Middle frontal gyrus (tissue), 1 donor: Measurements from ENCODE around the gene SLC1A1.

Experiments
- DNase-seq: peaks from one replicate; pipeline ENCODE4 v3.0.0-alpha.2; 2015; ENCODE audit warnings: low spot score; ENCODE audit errors: extremely low spot score

SLC1A1 gene

DNA sequence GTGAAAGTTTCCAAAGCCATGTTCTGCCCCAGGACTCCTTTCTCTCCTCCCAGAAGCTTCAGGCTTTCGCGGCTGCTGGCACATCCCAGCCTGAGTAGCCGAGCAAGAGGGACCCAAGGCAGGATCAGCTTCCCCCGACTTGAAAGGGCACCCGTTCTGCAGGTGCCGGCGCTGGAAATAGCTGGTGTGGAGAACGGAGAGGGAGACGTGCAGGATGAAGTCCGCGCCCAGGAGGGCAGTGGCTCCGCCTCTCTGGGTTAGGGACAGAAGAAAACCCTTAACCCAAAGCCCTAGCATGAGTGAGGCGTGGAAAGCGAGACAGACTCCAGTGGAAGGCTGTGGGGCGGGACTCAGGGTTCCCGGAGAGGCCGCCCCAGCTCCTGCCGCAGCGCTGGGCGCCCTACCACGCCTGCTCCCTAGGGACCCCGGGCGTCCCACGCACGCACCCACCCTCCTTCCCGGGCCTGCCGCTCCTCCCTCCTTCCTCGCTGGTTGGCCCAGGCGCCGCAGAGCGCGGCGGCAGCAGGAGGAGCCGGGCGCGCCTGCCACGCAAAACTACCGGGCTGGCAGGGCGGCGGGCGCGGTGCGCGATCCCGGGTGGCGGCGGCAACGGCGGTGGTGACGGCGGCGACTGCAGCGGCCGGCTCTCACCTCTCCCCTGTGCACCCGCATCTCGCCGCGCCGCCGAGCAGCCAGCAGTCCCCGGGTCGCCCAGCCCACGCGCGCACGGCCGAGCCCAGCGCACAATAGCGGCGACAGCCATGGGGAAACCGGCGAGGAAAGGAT is at the start of gene SLC1A1:
TSS of gene SLC1A1 (plus strand) at position 550 of the 786 bp plus-strand sequence. CDS start at position 762, 212 bp downstream.
- peak; percentile 12 for DNase-seq

DNA sequence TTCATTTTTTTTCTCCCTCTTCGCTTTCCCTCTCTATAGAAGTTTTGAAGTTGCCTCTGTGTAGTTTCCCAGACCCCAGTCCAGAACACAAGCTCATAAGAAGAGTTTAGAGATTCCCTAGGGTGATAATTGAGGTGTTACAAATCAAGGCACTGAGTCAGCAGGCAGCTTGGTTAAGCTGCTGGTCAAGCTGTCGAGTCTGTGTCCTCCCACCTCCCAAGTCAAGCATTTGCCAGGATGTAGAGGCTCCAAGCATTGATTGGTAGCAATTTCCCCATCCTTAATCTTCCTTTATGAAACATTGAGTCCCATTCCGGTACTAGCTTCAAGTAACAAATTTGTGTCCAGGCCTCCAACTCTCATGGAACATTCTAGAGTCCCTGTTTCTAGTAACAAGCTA is 47.5 kb upstream of the SLC1A1 start:
- DNase-seq, result no peak

DNA sequence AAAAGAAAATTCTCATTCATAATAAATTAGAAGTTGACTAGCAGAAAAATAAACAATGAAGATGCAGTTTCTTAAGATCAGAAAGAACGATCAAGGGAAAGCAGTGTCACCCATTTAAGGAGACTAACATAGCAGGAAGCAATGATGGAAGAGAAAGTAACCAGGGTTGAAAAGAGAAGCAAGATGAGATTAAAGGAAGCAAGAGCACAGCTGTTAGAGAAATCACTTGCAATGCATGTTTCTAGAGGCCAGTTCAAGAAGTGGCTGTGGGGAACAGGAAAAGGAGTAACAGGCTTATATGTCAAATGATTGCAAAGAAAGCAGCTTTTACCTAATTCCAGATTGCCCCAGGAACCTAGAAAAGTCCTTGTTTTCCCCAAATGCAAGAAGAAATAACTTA is 46.8 kb upstream of the SLC1A1 start:
- no peak for DNase-seq

DNA sequence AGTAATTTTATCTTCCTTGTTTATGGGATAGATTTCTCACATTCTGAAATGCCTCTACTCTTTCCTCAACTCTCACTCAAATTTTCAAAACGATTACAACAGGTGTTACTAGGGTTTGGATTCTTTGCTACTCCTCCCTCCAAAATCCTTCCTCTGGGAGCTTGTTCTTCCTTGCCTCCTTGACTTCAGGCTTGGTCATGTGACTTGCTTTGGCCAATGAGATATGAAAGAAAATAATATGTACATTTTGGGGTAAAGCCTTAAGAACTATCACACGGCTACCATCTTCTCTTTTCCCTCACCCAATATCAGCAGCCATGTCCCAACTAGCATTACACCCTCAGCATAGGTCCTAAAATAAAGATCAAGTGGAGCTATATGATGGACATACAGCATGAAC is 28.8 kb upstream of the SLC1A1 start:
- DNase-seq, result no peak

DNA sequence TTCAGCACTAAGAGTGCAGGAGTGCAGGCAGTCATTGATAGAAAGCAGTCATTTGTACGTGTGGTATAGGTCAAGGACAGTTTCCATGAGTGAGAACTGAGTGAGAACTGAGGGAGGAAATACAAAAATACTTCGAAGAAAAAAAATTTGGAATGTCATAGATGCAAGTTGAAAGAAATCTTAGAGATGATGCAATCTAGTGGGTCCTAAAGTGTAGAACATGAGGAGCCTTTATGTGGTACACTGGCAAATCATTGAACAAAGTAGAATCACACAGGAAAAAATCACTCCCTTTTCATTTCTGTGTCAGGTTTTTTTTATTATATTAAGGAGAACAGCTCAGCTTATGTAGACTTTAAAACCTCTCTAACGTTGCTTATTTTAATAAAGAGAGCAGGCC is 26.4 kb upstream of the SLC1A1 start:
- no peak for DNase-seq

DNA sequence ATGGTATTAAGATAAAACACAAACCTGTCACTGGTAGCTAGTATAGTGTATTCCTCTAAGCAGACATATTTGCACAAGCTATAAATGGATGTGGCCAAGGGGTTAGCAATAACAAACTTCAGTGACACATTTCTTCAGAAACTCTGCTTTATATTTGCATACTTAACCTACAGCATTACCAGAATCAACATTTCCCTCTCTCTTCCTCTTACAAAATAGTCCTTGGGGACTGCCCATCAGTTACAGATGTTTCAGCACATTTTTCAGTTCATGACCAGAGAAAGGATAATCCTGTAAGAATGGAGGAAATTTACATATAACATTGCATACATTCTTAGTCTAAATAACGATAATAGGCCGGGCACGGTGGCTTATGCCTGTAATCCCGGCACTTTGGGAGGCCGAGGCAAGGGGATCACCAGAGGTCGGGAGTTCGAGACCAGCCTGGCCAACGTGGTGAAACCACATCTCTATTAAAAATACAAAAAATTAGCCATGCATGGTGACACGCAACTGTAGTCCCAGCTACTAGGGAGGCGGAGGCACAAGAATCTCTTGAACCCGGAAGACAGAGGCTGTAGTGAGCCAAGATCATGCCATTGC is 25.3 kb upstream of the SLC1A1 start:
- no peak for DNase-seq

DNA sequence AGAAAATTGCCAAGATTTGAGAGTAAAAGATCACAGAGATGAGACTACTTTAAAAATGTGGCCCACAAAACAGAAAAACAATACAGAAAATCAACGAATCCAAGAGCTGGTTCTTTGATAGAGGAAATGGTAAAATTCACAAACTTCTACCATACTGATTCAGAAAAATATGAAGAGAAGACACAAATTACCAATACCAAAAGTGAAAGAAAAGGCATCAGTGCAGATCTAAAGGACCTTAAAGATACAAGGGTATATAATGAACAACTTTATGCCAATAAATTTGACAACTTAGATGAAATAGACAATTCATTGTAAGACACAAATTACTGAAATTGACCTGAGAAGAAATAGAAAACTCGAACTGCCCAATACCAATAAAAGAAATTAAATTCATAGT is 24.4 kb upstream of the SLC1A1 start:
- DNase-seq, result no peak

DNA sequence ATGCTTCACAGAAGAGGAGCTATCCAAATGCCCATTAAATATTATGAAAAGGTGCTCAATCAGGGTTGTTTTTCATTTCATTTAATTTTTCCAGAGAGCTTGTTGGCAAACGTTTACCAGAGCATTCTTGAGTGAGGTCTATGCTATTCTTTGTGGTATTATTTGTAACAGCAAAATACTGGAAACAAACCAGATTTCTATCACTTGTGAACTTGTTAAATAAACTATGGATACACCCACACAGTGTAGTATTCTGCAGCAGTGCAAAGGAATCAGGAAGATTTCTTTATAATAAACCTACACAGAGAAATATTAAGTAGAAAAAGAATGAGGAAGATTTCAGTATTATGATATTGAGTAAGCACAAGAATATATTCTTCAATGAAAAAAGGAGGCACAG is 15.0 kb upstream of the SLC1A1 start:
- no peak for DNase-seq

DNA sequence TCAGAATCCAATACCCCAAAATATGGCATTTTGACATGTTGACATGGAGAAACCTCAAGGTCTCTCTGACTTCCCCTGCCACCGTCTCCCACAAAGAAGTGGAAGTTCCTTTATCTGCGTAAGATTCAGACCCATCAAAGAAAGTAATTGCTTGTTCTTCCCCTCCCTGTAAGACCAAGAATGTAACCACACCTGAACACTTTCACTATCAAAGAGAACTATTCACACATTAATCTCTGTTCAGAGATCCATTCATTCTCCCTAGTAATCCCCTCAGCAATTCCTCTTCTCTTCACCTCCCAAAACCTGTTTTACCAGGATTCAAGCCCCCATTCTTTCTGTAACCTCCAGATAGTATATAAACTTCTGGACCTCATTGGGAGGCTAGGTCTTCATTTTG is 4.1 kb upstream of the SLC1A1 start:
- DNase-seq, result no peak

DNA sequence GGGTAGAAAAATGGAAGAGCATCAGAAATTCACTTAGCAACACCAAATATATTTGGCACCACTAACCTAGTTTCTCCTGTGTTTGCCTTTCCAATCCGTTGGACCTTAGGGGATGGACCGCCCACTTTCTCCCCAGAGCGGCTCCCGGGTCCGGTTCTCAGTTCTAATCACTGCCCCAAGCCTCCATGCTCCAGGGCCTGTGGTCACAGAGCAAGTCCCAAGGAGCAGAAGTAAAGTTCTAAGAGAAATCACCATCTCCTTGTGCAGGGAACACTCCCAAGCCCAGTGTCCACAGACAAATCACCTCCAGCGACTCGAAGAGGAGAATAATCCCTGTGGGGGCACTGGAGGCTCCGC is 728 bp upstream of the SLC1A1 start:
- DNase-seq, result no peak

DNA sequence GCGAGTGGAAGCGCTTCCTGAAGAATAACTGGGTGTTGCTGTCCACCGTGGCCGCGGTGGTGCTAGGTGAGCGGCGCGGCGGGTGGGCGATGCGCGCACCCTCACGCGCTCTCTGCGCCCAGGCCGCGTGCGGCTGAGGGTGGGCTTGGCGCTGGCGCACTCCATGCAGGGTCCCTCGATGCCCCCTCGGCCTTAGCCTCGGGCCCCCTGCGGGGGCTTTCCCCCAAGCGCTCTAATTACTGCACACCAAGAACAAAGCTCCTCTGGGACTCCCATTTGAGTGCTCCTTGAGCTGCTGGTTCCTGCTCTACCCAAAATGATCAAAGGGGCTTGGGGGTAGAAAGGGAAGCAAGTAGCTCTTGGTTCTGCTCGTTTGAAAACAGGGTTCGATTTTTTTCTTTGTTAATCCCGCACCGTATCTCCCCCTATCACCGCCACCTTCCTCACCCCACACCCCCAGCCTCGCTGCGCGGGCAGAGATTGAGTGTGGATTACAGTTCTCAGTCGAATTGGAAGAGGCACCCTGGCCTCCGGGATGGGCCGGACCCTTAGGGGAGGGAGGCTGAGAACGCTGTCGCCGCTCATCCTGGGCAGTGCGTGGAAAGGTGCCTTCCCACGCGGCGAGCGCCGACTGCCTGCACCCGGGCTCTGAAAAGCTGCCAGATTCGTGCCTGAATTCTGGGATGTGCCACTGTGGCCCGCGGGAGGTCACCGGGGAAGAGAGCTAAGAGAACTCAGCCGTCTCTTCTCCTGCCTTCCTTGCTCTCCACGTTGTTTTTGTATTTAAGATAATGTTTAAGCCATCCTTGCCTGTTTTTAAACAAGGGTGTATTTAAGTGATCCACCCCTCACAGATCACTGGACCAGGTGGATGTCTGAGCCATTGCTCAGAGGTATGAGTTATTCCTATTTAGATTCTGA is 697 bp downstream of the SLC1A1 start:
- no peak for DNase-seq

DNA sequence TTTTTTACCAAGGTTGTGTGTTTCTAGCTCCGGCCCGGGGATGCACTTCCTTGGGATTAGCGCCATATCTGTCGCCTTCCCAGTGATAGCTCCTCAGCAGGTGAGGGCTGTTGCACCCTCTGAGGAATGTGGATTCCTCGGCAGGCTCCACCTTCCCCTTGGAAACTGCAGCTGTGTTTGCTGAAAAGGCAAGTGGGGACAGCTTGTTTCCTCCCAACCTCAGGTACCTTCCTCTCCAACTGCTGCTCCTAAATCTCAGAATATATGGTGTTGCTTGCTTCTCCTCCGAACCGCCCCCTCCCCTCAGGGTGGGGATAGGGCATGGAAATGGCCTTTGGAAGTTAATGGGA is 1.3 kb downstream of the SLC1A1 start:
- no peak for DNase-seq

DNA sequence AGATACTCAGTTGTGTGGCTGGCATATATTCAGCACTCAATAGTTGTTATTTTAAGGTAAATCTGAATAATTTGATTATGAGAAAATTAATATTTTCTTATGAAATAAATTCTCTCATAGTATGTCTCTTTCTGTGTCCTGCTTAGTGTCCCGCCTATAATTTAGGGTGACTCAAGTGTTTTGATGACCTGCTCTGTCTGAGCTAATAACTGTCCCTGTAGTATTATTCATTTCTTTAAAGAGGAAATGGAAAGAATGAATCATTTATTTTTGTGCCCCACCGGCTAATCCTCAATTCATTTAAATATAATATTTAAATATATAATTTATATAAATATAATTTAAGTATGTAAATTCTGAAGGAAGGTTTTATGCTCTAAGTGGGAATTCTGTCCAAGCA is 4.1 kb downstream of the SLC1A1 start:
- DNase-seq, result no peak

DNA sequence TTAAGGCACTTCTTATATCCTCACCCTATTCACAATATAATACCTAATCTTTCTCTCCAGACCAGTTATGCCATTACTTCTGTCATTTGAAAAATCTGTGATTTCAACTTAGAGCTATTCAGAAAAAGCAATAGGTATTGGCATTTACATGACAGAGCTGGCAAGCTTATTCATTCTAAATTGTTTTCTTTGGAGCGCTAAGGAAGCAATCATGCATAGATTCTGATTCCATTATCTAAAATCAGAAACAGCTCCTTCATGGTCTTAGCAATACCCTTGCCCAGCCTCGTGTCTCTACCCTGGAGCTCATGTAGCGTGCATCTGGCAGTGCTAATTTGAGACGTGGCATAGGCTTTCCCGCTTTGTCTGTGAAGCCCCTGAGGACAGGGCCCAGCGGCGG is 4.5 kb downstream of the SLC1A1 start:
- DNase-seq, result no peak

DNA sequence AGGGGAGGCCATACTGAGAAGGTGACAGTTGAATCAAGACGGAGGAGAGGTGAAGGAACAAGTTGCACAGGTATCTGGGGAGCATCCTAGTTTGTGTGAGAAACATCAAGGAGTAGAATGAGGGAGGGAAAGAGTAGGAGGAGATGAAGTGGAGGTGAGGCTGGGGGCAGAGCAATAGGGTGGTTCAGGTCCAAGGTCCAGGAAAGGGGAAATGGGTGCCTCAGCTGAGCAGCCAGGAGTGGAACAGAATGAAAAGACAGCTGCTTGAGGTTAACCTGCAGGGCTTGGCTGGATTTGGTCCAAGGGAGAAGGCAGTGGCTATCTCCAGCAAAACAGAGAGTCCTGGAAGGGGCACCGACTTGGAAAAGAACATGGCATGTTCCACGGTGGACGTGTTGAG is 5.3 kb downstream of the SLC1A1 start:
- no peak for DNase-seq

DNA sequence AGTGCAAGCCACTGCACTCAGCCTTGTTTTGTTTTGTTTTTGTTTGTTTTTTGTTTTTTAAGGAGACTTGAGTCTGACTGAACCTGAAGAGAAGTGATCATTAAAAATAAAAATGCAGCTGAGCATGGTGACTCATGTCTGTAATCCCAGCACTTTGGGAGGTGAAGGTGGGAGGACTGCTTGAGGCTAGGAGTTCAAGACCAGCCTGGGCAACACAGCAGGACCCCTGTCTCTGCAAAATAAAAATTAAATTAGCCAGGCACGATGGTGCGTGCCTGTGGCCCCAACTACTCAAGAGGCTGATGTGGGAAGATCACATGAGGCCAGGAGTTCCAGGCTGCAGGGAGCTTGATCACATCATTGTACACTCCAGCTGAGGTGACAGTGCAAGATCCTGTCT is 6.2 kb downstream of the SLC1A1 start:
- no peak for DNase-seq

DNA sequence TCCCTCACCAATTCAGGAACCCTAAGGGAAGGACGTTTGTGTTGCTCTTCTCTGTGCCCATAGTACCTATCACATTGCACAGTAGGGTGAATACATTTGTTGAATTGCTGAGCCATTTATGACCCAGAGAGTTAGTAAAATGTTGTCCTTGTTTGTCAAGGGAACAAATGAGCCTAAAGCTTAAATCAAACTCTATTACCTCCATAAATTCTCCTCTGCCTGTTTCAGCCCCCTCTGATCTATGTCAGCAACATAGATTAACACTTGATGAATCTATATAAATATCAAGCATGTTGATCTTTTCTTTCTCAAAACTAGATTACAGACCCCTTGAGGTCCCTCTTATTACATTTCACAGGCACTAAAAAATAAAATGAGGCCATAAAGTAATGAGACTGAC is 7.1 kb downstream of the SLC1A1 start:
- DNase-seq, result no peak

DNA sequence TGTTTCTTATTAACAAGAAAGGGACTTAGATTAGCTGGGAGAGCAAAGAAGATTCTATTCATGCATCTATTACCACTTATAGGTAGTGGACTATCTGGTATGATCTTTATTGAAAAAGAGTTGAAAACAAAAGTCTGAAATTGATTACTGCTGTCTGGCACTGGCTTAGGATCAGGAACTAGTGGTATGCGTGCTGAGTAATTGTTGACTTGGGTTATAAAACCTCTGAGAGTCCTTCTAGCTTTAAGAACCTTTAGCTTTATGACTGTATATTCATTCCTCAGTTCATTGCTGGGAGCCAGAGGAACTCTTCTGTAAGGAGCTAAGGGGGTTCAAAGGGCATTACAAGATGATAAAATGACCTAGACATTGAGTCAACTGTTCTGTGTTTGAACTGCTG is 7.6 kb downstream of the SLC1A1 start:
- no peak for DNase-seq

DNA sequence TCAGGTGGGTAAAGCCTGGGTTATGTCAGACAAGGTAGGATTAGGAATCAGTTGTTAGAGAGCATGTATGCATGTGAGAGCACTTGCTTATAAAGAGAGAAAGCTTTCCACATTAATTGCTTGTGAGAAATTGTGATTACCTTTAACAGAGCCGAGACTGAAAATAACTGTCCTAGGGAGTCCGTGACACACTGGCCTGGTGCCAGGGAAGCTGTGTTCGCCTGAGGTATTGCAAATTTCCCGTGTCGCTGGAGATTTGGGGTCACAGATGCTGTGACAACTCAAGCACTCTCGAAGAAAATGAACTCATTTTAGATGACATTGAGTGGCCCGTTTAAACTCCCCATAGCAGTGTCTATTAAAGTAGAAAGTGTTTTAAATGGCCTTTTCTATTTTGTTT is 9.6 kb downstream of the SLC1A1 start:
- no peak for DNase-seq

DNA sequence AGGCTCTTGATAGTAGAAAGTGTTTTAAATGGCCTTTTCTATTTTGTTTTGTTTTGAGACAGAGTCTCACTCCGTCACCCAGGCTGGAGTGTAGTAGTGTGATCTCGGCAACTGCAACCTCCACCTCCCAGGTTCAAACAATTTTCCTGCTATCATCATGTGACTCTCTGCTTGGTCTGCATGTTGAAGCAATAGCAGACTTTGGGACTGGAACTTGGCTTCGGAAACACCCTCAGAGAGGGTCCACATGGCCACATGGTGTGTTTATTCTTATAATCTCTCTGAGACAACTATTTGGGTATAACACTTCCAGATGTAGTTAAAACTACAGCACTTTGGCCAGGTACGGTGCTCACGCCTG is 10.9 kb downstream of the SLC1A1 start:
- DNase-seq, result no peak

DNA sequence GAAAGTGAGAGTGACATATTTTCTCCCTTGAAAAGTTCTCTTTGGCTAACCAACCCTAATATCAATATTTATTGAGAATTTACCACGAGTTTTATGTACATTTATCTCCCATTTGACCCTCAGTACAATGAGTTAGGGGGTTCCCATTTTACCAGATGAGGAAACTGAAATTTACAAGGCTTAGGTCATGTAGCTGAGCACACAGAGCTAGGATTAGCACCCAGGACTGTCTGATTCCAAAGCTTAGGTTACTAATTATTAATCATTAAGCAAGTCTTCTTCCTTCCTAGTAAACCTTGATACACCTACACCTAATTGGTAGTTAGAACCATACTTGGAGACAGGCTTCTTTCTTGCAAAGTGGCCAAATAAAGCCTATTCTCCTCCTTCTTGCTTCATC is 12.2 kb downstream of the SLC1A1 start:
- no peak for DNase-seq

DNA sequence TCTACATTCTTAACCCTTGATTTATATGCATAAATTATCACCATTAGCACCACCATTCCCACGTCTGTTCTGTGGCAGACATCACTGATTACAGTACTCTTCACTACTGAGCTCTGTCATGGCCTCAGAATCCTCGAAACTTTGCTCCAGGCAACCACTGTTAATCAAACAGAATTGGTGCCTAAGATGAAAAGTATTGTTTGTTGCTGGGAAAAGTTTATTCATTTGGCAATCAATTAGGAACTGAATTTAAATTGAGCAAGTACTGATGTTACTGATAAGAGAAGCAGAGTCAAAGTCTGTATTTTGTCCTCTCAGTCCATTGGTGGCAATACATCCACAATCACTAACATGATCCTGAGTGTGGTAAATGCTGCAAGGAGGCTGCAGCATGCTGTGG is 12.8 kb downstream of the SLC1A1 start:
- no peak for DNase-seq

DNA sequence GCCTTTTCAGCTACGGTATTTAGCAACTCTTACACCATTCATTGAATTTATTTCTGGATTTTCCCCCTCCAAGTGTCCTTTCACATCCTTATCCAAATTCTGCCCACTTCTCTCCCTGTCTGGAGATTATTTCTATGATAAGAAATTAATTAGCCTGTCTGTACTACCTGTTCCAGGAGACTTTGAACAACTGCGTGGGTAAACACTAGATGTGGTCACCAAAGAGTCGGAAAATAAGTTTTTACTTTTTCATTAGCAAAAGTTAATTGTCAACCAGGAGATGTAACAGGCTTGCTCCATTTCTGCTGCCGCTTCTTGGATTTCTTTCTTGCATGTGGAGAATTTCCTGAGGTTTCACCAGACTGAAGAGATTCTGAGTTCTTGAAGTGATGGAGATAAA is 14.0 kb downstream of the SLC1A1 start:
- no peak for DNase-seq
